VCaP (cell line): ENCODE data around the gene KRT73.

Experiments
- H3K27ac ChIP-seq: fragments of 450-650 bp; 2 replicates; pipeline ENCODE4 v1.5.1; 2017
- TF ChIP-seq, protein P1 (sequence below): fragments of 450-650 bp; conservative IDR thresholded peaks from 2 replicates; pipeline ENCODE4 v1.5.1; 2017; ENCODE audit warnings: mild to moderate bottlenecking, moderate library complexity

KRT73 gene

DNA sequence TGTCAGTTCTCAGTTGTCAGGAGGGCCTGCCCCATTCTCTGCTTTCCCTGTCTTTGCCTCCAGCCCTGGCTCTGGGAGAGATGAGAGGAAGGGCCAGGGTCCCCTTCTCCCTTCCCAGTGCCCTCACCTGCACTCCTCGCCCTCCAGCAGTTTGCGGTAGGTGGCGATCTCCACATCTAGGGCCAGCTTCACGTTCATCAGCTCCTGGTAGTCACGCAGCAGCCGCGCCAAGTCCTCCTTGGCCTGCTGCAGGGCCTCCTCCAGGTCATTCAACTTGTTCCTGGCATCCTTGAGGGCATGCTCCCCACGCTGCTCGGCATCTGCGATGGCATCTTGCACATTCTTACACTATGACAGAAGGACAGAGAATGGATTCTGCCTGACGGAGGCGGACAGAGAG lies 28.3 kb upstream of the KRT73 start:
- H3K27ac ChIP-seq: no peak overlapping the region
- TF ChIP-seq, protein P1, sequence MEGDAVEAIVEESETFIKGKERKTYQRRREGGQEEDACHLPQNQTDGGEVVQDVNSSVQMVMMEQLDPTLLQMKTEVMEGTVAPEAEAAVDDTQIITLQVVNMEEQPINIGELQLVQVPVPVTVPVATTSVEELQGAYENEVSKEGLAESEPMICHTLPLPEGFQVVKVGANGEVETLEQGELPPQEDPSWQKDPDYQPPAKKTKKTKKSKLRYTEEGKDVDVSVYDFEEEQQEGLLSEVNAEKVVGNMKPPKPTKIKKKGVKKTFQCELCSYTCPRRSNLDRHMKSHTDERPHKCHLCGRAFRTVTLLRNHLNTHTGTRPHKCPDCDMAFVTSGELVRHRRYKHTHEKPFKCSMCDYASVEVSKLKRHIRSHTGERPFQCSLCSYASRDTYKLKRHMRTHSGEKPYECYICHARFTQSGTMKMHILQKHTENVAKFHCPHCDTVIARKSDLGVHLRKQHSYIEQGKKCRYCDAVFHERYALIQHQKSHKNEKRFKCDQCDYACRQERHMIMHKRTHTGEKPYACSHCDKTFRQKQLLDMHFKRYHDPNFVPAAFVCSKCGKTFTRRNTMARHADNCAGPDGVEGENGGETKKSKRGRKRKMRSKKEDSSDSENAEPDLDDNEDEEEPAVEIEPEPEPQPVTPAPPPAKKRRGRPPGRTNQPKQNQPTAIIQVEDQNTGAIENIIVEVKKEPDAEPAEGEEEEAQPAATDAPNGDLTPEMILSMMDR: no peak

DNA sequence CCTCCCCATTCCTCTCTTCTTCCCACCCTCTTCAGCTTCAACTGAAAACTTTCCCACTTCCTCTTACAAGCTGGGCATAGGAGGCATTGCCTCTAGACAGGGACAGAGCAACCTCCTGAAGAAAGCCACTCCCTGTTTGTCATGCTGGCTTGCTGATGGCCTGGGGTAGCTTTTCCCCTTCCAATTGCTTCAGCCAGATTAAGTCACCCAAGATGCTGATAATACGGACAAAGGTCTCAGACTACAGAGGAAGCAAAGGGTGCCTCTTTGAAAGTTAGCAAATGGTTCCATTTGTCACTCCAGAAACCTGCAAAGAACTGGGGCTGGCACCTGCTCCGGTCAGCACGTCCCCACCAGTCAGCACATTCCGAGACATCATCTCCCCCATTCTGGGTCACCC lies 27.6 kb upstream of the KRT73 start:
- no peak overlapping the region for H3K27ac ChIP-seq
- TF ChIP-seq, protein P1: no peak

DNA sequence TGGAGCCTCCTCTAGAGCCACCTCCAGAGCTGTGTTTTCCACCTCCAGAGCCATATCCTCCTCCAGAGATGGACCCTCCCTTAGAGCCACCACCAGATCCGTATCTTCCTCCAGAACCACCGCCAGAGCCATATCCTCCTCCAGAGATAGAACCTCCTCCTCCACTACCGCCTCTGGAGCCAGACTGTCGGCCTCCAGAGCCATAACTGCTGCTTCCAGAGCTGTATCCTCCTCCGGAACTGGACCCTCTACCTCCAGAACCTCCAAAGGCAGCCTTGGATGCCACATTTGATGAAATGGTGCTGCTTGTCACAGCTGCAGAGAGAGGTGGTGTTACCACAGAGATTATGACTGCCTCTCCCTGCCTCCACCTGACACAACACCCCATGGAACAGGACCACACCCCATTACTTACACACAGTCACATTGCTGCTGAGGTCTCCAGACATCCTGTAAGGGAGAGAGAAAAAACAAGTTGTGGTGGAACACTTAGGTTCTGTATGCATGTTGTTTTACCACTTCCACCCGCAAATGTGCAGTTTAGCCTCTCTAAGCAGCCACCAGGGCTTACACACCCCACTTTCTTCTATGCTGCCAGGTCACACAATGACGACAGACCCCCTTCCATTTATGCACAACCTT lies 26.9 kb upstream of the KRT73 start:
- no peak overlapping the region for H3K27ac ChIP-seq
- TF ChIP-seq, protein P1: no peak

DNA sequence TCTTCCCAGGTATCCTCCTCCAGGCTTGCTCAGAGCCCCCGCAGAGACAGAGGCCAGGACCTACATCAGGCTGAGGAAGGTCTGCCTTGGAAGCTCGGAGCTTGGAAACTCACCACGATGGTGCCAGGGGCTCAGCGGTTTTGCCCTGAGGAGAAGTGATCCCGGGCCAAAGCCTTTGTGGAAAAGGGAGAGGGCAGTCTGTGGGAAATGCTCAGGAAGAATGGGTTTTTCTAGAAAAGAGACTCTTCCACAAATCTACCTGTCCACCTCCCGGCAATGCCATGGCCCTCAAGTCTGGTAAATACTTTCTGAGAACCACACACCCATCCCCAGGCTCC lies 25.7 kb upstream of the KRT73 start:
- TF ChIP-seq, protein P1: no peak
- H3K27ac ChIP-seq: no peak overlapping the region

DNA sequence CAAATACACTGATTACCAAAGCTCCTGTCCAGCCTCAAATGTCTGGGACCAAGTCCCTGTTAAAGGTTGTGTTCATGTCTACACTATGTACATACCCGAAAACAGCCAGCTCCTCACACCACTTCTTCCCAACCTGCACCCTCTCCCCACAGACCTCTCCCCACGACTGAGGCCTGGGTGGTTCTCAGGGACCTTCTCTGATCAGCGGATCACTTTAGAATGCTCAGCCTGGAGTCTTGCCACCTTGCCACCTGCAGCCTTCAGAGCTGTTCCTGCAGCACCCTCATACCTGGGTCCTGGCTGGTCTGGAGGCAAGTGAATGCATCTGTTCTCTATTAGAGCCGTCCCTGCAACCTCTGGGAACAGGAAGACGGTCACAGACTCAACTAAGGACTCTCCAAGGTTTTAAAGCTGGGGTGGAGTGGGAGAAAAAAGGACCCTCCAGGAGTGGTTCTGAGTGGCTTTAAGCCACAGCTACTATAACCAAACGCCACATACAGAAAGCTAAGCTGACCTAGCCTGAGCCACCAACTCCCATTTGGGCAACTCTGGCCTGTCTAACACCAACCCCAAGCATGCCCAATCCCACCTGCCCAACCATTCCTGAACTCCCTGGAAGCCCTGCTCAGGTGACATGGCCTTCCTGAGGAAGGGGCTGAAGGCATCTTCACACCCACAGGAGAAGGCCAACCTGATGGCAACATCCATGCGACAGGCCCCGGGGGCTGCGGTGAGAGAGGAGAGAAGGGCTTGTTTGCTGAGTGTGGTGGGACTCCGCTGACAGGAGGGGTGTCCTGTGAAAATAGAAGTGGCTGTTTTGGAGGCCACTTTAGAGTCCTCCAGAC lies 25.1 kb upstream of the KRT73 start:
- TF ChIP-seq, protein P1: no peak
- H3K27ac ChIP-seq: no peak overlapping the region

DNA sequence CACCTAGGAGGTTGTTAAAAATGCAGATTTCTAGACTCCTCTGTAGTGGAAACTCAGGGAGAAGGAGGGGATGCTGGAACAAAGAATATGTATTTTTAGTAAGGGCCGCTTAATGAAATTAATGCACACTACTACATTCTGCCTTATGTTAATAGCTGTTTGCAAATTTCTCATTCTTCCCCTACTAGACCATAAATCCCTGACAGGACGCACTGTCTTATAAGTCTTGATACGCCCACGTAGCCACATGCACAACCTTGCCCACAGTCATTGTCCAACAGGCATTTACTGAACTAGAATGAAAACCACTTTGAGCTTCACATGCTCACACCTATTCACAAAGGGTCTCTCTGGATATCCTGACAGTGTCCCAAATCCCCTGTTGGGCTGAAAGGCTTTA lies 23.1 kb upstream of the KRT73 start:
- H3K27ac ChIP-seq: no peak overlapping the region
- TF ChIP-seq, protein P1: no peak

DNA sequence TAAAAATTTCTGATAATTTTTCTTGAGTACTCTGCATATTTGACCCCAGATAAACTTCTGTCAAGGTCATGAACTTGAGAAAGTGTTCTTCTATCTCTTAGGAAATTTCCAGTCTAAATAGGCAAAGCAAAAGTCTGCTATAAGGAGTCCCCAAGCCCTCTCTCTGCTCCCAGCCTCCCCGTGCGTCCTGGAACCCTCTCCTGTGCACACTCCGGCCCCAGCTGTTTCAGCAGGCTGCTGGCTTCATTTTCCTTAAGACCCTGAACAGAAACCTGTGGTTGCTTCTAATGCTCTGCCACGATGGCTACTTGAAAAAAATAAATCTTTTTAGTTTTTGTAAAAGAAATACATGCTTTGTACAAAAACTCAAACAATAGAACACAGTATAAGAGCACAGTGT lies 18.9 kb upstream of the KRT73 start:
- no peak overlapping the region for H3K27ac ChIP-seq
- TF ChIP-seq, protein P1: no peak
